Activated T-helper 1 cell treated with Interleukin-2 at 50 U/mL for 16 hours (primary cell): ENCODE data around the gene TMIGD3.

ENCODE experiments used
- DNase-seq: peaks from one replicate; pipeline ENCODE4 v3.0.0-alpha.2; 2020; ENCODE audit warnings: low read depth

Gene TMIGD3

DNA sequence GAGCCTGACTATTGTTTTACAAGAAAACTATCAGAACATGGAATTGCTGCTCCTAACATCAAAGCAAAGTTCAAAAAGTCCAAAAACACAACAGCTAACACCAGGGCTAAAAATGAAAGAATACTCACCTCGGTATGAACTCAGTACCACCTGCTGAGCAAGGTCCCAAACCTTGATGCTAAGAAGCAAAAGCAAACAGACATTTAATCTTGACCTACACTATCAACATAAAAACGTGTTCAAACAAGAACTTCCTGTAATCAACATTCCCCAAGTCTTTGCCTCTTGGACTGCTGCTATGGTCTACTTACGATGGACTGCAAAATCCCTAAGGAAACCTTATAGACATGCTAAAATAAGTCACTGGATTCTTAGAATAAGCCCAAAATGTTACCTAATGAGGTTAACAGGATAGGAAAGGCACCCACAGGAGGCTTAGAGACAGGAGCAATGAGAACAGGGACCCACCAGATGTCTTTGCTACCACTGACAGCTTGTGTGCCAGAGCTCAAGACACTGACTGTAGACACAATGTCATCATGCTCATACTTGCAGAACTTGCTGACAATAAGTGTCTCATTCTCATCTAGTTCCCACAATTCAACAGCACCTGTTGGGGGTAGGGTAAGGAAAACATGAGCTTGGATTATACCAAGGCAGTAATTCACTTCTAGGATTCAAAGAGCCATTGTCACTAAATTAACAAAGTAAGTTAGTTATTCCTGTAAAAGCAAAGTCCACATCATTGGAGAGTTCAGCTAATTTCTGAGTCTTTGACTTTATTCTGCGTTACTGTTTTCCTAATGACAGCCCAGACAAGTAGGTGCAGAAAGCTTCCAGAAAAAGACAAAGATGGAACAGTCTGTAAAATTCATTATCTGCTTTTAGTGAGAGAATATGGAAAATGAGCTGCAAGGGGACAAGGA is 56.2 kb downstream of the TMIGD3 start:
- no peak for DNase-seq

DNA sequence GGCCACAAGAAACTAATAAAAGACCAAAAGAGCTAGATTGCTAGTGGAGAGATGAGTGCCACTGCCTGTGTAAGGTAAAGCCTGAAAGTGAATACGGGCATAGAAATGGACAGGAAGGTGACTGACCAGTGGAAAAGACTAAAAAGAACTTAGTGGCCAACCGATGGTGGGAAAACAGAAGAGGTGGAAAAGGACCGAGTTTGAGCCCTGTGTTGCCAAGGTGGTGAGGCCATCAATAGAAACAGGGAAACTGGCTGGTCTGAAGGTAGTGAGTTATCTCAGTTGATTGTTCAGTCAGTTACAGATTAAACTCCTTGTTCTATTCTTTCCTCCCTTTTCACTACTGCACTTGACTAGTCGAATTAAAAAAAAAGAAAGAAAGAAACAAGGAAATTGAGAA is 56.9 kb downstream of the TMIGD3 start:
- DNase-seq, result no peak

DNA sequence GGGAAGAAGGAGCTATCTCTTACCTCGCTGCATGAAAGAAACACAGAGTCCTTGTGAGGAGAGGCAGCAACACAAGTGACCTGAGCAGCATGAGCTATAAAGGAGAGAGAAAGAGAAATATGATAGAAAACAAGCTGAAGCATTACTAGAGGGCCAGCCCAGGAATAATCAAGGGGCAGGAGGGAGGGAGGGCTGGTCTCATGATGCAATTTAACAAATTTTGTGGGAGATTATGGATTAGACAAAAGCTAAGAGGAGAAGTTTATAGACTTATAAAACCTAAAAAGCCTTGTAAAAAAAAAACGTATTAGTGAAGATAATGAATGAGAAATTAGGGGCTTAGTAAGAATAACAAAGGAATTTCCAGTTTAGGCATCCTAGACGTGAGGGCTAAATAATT is 59.4 kb downstream of the TMIGD3 start:
- DNase-seq, result no peak

DNA sequence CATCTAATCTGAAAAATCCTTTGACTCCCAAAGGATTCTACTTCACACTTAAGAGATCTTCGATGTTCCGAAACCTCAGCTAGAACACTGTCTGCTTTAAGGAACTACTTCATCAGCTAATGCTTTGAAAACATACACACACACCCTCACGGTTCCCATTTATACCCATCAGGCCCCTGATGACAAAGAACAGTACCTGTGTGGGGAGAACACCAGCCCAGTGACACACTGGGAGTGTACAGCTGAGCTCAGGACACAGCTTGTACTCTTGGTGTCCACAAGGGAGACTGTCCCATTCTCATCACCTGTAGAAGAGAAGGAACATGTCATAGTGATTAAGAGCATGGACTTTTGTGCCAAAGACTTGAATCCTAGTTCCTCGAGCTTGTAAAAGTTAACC is 61.0 kb downstream of the TMIGD3 start:
- no peak for DNase-seq

DNA sequence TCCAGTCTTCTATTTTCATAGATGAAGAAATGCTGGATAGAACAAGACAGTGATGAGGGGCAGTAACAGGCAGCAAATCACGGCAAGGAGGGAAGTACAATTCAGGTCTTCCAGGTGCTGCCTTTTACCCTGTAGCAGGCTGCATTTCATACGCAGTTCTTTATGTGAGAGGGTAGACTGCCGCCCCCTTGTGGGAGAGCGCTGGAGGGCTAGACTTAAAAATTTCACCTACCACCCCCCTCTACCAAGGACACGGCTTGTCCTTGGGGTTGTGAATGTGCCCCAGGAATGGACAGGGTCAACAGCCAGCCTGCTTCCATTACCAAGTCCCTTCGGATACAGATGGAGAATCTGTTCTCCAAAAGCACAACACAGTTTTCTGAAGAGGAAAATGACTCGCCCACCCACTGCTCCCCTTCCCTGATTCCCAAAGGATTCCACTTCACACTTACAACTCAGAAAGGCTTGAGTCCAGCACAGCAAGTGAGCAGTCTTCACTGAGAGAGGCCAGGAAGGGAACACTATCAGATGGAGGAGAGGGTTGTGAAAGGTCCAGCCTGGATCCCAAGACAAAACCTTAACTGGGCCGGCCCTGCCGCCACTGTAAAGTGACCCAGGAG is 61.8 kb downstream of the TMIGD3 start:
- peak; percentile 40 for DNase-seq

DNA sequence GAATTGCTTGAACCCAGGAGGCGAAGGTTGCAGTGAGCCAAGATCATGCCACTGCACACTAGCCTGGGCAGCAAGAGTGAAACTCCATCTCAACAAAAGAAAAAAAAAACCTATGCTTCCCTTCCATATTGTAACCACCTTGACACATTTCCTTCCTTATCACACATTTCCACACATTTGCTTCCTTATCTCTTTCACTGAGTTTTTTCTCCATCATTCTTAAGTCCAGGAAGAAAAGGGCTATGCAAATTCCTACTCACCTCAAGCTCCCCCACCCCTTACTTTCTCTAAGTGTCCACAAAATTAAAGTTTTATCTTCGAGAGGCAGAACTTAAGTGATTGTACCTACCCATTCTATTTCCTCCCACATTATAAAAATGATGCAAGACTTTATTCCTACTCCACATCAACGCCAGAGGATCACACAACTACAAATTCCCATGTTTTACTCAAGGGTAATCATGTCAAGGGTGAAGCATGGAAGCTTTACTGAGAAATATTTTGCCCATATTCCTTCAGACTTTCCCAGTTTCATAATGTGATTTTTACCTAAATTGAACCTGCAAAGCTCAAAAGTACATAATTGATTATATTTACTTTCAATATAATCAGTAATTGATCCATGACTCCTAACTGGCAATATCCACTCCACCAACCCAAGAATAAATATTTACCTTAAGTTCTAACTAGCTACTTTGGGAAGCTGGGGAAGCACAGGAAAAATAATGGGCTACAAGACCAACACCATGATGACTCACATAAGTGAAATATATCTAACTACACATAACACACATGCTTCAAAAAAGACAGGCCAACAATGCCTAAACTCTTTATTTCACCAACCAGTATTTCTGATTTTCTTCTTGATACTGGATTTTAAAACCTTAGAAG is 63.7 kb downstream of the TMIGD3 start:
- no peak for DNase-seq

DNA sequence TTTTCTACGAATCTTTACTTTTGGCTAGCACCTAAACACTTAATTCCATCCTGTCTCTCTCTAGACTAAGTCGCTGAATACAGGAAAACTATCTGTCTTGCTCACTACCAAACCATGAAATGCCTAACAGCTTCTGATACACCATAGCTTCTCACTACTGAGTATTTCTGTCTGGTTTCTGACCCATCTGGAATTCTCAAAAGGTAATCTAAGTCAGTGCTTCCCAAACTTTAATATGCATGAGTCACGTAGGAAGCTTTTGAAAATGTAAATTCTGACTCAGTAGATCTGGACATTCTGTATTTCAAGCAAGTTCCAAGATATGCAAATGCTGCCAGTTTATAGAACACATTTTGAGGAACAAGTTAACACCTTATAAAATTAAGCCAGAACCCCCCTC is 66.7 kb downstream of the TMIGD3 start:
- DNase-seq, result no peak
